ENCODE results near the gene PDX1.

GRCh38 chr13:27967203-27967735 is 47.5 kb downstream of the PDX1 start:
- TF ChIP-seq ZNF37A (tag by site-specific recombination; IDR thresholded peaks at IDR 0.05) (no peak), ATF2 (tag by site-specific recombination; IDR thresholded peaks at IDR 0.05; ENCODE audit: low read depth) (no peak), CTCF (tag by site-specific recombination; IDR thresholded peaks at IDR 0.05) (no peak), ZNF76 (tag by site-specific recombination; IDR thresholded peaks at IDR 0.05; ENCODE audit: borderline replicate concordance, low read depth) (no peak)

Measured in HEK293 (cell line).